NCI-H187 treated with DMSO at 0.1 percent for 48 hours (cell line): Measurements from ENCODE around the gene METTL15.
"Not testable (repeated sequence)": the region's sequence is repeated elsewhere in the genome, so short reads cannot be mapped to it uniquely, and the experiment has no call there.

Experiments
- DNase-seq: peaks from one replicate; lab custom pipeline; 2025; lab: John Stamatoyannopoulos, UW

METTL15 gene

DNA sequence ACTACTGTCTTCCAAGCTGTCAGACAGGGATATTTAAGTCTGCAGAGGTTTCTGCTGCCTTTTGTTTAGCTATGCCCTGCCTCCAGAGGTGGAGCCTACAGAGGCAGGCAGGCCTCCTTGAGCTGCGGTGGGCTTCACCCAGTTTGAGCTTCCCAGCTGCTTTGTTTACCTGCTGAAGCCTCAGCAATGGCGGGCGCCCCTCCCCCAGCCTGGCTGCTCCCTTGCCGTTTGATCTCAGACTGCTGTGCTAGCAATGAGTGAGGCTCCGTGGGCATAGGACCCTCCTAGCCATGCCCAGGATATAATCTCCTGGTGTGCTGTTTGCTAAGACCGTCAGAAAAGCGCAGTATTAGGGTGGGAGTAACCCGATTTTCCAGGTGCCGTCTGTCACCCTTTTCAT is 113.9 kb downstream of the METTL15 start:
- not testable (repeated sequence) for DNase-seq

DNA sequence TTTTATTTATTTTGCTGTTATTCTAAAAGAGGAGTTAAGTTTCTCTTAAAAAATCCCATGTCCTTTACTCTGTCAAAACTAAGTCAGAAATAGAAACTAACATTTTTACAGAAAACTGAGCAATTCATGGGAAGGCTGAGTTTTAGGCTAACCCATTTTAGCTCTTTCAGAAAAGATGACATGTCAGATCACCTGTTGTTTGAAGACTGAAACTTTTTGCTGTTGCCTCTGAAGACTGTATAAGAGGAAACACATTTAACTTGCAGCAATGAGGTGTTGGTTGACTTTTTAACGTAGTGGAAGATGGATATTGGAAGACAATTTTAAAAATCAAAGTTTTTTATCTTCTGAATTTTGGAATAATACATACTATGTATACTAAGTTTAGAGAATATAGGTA is 115.4 kb downstream of the METTL15 start:
- no peak for DNase-seq

DNA sequence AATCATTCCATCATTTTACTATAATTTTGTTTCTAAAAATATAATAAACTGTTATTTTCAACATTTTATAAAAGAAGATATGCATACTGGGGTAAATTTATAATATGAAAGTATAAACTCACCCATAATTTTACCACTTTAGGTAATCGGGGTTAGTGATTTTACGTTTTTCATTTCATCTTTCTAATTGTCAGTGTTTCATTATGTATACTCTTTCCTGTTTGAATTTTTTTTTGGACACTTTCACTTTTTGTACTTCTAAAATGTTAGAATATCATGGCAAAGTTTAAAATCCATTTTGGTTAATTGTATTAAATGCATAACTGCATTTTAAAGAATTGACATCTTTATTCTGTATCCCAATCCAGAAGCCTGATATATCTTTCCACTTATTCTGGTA is 115.8 kb downstream of the METTL15 start:
- no peak for DNase-seq

DNA sequence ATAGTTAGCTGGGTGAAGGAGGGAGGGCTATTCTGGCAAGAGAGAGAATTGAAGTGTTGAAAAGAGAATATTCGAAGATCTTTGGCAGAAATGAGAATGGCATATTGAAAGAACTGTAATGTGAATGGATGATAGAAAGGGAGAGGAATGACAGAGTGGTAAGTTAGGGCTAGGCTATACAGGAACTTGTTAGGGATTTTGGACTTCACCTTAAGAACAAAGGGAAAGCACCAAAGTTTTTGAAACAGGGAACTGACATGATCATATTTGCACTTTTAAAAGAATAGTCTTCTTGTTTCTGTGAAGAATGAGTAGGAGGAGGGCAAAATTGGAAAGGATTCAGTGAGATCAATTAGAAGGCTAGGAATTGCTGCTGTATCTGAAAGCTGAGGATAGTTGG is 119.3 kb downstream of the METTL15 start:
- no peak for DNase-seq

DNA sequence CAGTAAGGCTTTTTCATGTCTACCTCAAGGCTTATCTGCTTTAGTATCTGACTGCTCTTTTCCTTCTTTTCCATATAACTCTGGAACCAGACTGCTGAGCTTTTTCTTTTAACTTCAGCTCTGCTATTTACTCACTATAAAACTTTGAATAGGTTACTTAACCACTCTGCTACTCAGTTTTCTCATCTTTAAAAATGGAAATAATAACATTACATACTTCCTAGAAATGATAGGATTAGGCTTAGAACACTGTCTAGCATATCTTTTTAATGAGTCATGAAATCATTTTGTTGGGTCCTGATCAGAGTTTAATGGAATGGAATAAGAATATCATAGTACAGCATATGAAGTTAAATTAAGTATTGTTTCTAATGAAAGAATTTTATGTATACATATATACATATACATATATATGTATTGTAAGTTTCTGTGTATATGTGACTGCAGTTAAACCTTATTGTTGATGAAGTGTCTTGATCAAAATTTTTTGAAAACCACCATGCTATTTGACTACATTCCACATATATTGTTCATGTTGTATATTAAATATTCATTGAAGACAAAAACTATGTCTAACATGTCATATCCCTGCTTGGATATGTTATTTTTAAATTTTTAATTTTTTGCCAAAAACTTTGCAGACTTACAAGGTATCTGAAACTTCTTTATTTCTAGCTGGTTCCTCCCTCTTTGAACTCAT is 120.2 kb downstream of the METTL15 start:
- no peak for DNase-seq

DNA sequence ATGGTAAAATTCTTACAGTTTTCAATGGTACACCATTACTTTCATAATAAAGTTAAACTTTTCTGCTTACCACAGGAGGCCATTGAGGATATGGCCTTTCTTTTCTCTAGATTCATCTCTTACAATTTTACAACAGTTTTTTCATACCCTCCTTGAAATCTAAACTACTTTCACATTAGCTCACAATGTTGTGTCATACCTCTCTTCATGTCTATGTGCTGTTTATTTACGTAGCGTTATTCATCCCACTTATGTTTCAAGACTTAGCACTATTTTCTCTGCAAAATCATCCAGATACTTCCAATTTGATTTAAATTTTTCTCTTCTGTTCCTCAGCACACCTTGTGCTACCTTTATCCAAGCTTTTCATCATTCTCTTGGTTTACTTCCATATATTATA is 123.3 kb downstream of the METTL15 start:
- no peak for DNase-seq

DNA sequence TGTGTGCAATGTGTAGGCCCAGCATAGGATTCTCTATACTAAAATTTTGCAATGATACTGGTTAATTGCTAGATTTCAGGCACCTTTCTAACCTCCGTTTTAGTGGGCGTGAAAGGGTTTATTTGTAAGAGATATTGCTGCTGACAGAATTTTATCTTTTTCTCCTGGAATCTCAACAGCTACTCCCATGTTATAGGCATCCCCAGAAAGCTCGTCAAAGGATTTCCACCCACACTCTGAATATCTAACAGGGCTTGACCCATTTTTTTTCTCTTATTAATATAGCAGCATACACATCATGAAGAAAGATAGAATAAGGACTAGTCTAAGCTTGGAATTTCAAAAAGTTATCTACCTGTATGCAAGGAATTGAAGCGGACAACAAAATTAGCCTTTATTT is 124.5 kb downstream of the METTL15 start:
- no peak for DNase-seq

DNA sequence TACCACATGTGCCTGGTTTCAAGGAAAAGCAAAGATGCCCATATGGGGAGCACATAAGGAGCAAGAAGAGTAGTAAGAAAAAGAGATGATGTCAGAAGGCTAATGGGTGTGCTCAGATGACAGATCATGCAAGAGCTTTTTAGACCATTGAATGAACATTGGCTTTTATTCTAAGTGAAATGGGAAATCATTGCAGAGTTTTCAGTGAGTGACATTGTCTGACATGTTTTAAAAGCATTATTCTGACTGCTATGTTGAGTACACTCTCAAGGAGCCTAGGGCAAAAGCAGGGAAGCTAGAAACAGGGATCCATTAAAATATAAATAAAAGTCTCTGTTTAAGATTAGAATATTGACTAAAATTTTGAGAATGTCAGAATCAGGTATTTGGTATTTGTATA is 133.6 kb downstream of the METTL15 start:
- DNase-seq = no peak

DNA sequence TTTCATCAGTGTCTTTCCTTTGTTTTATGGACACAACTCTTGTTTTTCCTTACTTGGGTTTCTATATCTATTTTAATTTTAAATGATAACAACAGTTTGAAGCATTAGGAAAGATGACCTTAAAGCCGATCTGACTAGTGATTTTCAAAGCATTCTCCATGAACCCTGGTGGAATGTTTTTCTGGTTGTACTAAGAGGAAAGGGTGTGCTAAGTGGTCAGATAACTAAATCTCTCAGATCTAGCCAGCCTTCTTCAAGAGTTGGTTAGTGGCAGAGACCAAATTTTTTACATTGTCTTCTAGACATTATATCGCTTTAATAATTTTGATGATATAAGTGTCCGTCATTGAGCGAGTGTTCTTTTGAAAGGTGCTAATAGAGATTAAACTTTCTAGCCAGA is 134.4 kb downstream of the METTL15 start:
- DNase-seq = no peak

DNA sequence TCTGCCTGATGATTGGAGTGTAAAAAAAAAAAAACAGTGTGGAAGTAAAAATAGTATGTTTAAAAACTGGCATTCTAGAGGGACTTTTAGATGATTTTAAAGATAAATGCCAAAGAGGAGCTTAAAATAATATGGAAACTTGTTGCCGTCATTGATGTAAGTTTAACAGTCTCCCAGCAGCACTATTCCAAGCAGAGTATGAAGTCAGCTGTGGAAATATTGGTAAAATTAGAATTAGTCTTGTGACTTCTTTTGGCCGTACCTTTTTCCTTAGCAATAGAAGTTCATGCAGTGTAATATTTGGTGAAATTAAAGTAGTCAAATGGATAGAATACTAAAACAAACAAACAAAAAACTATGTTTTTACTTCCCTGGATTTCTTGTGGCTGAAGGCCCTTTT is 134.9 kb downstream of the METTL15 start:
- DNase-seq = no peak

DNA sequence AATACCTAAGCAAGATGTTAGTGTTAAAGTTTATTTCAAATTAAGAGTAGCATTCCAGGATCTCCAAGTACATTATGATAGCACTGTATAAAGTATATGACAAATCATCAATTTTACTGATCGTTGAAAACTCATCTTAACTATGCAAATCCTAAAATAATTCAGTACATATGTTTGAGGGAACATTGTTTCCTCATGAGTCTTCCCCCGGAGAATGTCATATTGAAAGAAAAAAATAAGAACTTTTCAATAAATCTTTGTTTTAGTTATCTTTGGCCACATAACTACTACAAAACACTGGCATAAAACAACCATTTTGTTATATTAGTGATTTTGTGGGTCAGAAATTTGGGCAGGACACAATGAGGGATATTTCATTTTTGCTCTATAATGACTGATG is 135.4 kb downstream of the METTL15 start:
- DNase-seq = no peak

DNA sequence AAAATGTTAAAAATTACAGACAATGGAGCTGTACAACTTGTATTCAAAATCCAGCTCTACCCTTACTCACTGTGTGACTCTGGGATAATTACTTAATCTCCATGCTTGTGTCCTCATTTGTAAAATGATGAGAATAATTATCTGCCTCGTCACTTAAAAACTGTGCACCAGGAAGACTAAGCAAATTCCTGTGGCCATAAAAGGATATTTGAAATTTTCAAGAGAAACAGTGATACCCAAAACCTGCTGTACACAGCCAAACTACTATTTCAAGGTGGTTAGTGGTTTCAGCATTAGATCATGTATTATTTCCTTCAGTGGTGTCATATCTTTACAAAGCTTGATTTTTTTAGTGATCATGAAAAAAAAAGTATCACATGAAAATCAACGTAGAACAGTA is 136.9 kb downstream of the METTL15 start:
- DNase-seq = no peak

DNA sequence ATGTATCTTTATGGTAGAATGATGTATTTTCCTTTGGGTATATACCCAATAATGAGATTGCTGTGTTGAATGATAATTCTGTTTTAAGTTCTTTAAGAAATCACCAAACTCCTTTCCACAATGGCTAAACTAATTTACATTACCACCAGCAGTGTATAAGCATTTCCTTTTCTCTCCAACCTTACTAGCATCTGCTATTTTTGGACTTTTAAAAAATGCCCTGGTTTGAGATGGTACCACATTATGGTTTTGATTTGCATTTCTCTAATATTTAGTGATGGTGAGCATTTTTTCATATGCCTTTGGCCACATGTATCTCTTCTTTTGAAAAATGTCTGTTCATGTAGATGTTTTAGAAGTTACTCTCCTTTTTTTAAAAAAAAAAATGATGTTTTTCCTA is 142.0 kb downstream of the METTL15 start:
- no peak for DNase-seq

DNA sequence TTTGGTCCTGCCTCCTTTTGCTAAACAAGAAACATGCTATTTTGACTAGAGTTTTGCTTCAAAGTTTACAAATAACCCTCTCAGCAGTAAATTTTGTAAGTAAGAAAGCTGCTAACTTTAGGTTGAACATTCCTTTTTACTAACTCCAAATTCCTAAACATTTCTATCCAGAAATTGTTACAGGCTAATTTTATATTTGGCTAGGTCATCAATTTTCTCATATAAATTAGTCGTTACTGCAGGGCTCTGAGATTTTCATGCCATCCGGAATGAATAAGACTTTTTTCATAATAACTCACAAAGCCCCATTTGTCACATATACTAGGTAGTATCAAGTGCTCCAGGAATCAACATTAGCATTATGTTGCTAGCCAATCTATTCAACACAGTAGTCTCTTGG is 143.1 kb downstream of the METTL15 start:
- no peak for DNase-seq

DNA sequence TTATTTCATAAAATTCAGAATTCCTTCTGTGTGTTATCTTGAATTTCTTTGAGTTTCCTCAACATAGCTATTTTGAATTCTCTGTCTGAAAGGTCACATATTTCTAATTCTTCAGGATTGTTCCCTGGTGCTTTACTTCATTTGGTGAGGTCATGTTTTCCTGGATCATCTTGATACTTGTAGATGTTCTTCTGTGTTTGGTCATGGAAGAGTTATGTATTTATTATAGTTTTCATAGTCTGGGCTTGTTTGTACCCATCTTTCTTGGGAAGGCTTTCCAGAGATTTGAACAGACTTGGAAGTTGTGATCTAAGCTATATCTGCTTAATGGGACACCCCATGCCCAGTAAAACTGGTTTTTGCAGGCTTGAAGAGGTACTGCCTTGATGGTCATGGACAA is 149.6 kb downstream of the METTL15 start:
- DNase-seq = no peak

DNA sequence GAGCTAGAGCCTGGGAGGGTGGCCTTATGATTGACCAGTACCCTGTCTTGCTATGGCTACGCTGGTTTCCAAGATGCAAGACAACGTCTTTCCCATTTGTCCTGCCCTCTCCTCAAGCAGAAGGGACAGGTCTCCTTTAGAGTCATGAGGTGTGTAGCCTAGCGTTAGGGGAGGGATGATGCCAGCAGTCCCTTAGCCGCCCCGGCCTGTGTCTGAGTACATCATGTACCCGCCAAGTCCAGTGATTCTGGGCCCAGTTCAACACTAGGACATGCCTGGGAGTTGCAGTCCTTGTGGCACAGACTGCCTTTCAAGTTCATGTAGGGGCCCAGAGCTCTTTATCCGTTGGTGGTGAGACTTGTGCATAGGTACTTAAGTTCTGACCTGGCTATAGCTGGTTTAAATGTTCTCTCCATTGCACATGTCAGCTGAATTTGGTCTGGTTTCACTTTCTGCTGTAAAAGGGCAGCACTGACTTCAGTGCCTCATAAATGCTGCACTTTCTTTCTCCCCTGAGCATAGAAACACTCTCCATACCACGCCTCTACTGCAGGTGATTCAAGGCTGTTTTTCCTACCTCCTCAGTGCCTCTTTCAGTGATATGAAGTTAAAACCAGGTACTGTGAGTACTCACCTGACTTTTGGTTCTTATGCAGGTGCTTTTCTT is 151.1 kb downstream of the METTL15 start:
- no peak for DNase-seq

DNA sequence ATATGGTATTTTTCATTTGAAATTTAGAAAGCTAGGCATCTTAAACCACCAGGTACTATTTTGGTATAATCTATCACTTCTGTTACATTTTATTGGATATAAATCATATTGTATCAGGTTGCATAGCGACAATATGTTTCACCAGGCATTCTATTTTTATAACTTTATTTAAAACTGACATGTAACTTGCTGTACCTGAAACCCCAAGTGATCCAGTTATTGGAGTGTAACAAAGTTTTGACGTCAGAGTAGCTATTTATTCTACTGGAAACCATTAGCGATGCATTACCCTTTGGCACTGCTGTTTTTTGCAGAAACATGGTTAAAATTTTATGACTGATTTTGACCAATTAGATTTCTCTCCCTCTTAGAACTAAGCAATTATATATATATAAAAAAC is 160.7 kb downstream of the METTL15 start:
- no peak for DNase-seq

DNA sequence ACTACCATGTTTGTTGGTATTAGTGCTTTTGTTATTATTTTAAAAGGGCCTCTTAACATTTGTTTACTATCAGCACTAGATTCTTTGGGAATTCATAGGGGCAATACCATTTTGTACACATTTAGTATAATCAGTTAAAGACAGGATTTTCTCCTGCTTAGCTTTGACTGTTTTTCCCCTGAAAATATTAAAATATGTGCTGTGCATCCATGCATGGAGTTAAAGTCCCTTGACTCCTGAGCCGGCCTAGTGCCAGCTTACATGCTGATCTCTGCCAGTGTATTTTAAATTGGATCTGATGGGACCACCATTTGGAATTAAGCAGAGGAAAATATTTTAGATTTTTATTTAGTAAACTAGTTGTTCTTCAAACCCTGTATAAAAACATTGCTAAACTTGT is 161.4 kb downstream of the METTL15 start:
- DNase-seq = no peak

DNA sequence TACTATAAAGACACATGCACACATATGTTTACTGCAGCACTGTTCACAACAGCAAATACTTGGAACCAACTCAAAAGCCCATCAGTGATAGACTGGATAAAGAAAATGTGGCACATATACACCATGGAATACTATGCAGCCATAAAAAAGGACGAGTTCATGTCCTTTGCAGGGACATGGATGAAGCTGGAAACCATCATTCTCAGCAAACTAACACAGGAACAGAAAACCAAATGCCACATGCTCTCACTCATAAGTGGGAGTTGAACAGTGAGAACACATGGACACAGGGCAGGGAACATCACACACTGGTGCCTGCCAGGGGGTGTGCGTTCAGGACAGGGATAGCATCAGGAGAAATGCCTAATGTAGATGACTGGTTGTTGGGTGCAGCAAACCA is 164.1 kb downstream of the METTL15 start:
- not testable (repeated sequence) for DNase-seq

DNA sequence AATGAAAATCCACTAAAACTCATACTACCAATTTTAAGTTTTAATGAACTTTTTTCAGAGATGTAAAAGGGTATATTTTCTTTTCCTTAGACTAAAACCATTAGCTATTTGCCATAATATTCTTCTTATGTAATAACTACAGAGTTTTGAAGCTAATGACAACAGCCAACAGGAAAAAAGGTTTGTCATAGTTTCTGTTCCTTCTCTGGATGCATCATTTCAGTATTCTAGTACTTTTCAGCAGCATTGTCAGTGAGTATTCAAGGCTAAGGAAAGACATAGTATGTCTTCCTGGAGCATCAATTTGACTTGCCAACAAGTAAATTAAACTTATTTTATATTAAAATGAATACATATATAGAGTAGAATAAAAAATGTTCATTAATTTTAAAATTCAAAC is 166.0 kb downstream of the METTL15 start:
- DNase-seq = no peak

DNA sequence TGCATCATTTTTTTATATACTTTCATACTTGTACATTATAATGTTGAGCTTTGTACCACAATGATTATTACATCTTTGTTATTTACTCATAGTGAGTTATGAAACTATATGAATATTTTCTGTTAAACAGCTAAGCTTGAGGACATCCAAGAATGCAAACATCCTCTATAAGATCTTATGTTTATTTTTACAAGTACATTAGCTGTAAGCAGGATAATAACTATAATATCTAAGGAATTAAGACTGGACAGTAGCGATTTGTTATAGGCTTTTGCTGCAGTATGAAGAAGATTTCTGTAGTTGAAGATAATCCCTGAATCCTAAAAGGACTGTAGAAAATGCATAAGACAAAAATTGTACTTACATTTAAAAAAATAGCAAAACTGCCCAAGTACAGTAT is 176.0 kb downstream of the METTL15 start:
- DNase-seq = no peak

DNA sequence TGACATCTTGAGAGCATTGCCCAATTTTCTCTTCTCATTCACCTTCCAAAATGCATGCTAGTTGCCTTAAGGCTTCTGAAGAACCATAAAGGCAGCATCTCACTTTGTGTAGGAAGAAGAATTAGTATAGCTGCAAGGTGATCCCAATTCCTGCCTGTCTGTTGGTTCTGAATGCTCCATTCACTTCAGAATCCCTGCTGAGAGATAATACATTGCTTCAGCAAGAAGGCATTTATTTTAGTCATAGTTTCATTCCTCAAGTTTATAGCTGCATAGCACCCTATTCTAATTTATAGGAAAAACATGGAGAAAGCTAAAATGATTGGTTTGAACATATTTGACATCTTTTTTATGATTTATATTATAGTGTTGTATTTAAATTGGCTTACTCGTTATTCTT is 181.3 kb downstream of the METTL15 start:
- no peak for DNase-seq

DNA sequence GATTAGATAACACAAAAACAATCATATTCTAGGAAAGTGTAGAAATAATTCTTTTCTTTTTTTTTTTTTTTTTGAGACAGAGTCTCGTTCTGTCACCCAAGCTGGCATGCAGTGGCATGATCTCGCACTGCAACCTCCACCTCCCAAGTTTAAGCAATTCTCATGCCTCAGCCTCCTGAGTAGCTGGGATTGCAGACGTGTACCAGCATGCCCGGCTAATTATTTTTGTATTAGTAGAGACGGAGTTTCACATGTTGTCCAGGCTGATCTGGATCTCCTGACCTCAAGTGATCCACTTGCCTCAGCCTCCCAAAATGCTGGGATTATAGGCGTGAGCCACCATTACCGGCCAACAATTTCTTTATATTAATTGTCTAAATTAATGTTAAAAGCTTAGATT is 182.8 kb downstream of the METTL15 start:
- not testable (repeated sequence) for DNase-seq

DNA sequence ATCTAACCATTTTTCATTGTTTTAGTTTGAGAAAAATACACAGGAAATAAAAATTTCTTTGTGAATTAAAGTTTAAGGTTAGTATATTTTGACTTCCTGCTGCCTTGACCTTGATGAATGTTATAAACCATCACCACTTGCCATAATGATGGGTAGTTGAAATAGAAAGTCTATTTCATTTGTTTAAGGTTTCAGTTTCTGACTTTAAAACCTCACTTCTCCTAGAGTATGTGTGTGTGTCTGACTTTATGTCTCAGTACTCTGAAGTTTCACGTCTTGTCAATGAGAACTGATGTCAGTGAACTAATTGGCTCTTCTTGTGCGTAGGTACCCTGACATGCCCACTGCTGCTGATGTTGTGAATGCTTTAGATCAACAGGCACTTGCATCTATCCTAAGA is 188.2 kb downstream of the METTL15 start:
- DNase-seq = no peak
